ENCODE results near the gene CNTD1.

Gene CNTD1

GRCh38 chr17:42773290-42774035, 25.2 kb upstream of the CNTD1 start, which contains the start of gene VPS25 (continued):
- TF ChIP-seq PRDM6 (tag by site-specific recombination; IDR thresholded peaks at IDR 0.05) (no peak), SP2 (tag by site-specific recombination; IDR thresholded peaks at IDR 0.05) (peak; percentile 69), ZNF324 (tag by site-specific recombination; IDR thresholded peaks at IDR 0.05) (peak; percentile 67; the same call in 1 of the 2 replicates), ZNF654 (tag by site-specific recombination; IDR thresholded peaks at IDR 0.05; ENCODE audit: low read depth) (peak; percentile 16; the same call in 1 of the 2 replicates), GLI4 (tag by site-specific recombination; IDR thresholded peaks at IDR 0.05) (peak; percentile 83; the same call in 1 of the 2 replicates), ZNF596 (tag by site-specific recombination; IDR thresholded peaks at IDR 0.05) (peak; percentile 35; the same call in 1 of the 2 replicates), ZNF610 (tag by site-specific recombination; IDR thresholded peaks at IDR 0.05; ENCODE audit: borderline replicate concordance) (no peak; the same call in 1 of the 2 replicates), ZEB2 (tag by site-specific recombination; IDR thresholded peaks at IDR 0.05) (peak; percentile 50; the same call in 1 of the 2 replicates), CTCF (tag by site-specific recombination; IDR thresholded peaks at IDR 0.05) (peak; percentile 79), ZBTB11 (tag by site-specific recombination; conservative IDR thresholded peaks at IDR 0.05; ENCODE audit: low read depth) (peak; percentile 99), ZNF692 (tag by site-specific recombination; IDR thresholded peaks at IDR 0.05) (peak; percentile 60), ZNF24 (tag by site-specific recombination; IDR thresholded peaks at IDR 0.05) (peak; percentile 76), ZNF544 (tag by site-specific recombination; IDR thresholded peaks at IDR 0.05) (no peak), ZNF112 (tag by site-specific recombination; IDR thresholded peaks at IDR 0.05) (no peak), ZNF837 (tag by site-specific recombination; IDR thresholded peaks at IDR 0.05) (no peak), ZBTB7A (tag by site-specific recombination; IDR thresholded peaks at IDR 0.05; ENCODE audit: low read depth) (peak; percentile 74; the same call in 1 of the 2 replicates), ZSCAN5A (tag by site-specific recombination; IDR thresholded peaks at IDR 0.05) (peak; percentile 76; the same call in 1 of the 2 replicates), PATZ1 (tag by site-specific recombination; IDR thresholded peaks at IDR 0.05) (0 out of 2 replicates have a peak, but pooled peaks have one; percentile 17), ZNF660 (tag by site-specific recombination; IDR thresholded peaks at IDR 0.05) (peak; percentile 98), YY1 (tag by site-specific recombination; IDR thresholded peaks at IDR 0.05) (peak; percentile 84), HIC1 (tag by site-specific recombination; IDR thresholded peaks at IDR 0.05) (no peak), ZNF513 (tag by site-specific recombination; IDR thresholded peaks at IDR 0.05) (peak; percentile 71)
